H9 (cell line): Measurements from ENCODE around the gene PCDH9. TPM values are rescaled to one million over a fixed set of nuclear protein-coding genes. Genes with fewer than 3 reads are reported as not detected.

ENCODE experiments used
- DNase-seq: peaks from one replicate; pipeline ENCODE4 v3.0.0-alpha.2; 2017
- H2AFZ ChIP-seq: one replicate; pipeline ENCODE4 v1.6.1; 2013; ENCODE audit warnings: mild to moderate bottlenecking, low read length, control low read depth, moderate library complexity
- H2AK5ac ChIP-seq: 2 replicates; pipeline ENCODE4 v1.6.1; 2013; ENCODE audit warnings: low read length, control low read depth, mixed read lengths; ENCODE audit not compliant: insufficient read length
- H2BK120ac ChIP-seq: one replicate; pipeline ENCODE4 v1.6.1; 2013; ENCODE audit warnings: low read depth, mild to moderate bottlenecking, low read length, control low read depth, inconsistent platforms; ENCODE audit not compliant: poor library complexity, severe bottlenecking
- H2BK12ac ChIP-seq: 2 replicates; pipeline ENCODE4 v1.6.1; 2013; ENCODE audit warnings: low read length, control low read depth, mixed read lengths, low read depth; ENCODE audit not compliant: insufficient read length
- H2BK15ac ChIP-seq: 2 replicates; pipeline ENCODE4 v1.6.1; 2013; ENCODE audit warnings: low read depth, low read length, control low read depth
- H2BK20ac ChIP-seq: one replicate; pipeline ENCODE4 v1.6.1; 2013; ENCODE audit warnings: low read depth, mild to moderate bottlenecking, low read length, control low read depth, inconsistent platforms; ENCODE audit not compliant: poor library complexity, severe bottlenecking
- H2BK5ac ChIP-seq: 2 replicates; pipeline ENCODE4 v1.6.1; 2013; ENCODE audit warnings: low read length, control low read depth, mixed read lengths; ENCODE audit not compliant: insufficient read length
- H3K14ac ChIP-seq: 2 replicates; pipeline ENCODE4 v1.6.1; 2013; ENCODE audit warnings: low read length, control low read depth; ENCODE audit not compliant: insufficient read depth
- H3K18ac ChIP-seq: 2 replicates; pipeline ENCODE4 v1.6.1; 2013; ENCODE audit warnings: low read depth, mild to moderate bottlenecking, mixed read lengths, low read length, control low read depth; ENCODE audit not compliant: insufficient read length
- H3K23ac ChIP-seq: 2 replicates; pipeline ENCODE4 v1.6.1; 2013; ENCODE audit warnings: low read length, control low read depth, mixed read lengths, low read depth; ENCODE audit not compliant: insufficient read length
- H3K23me2 ChIP-seq: 2 replicates; pipeline ENCODE4 v1.6.1; 2013; ENCODE audit warnings: low read depth, mild to moderate bottlenecking, mixed read lengths, low read length, control low read depth; ENCODE audit not compliant: insufficient read length, poor library complexity, severe bottlenecking
- H3K27ac ChIP-seq: 2 replicates; pipeline ENCODE4 v1.5.1; 2013; ENCODE audit warnings: low read length, control low read depth, mixed read lengths, low read depth; ENCODE audit not compliant: insufficient read length
- H3K27me3 ChIP-seq: 2 replicates; pipeline ENCODE4 v1.6.1; 2013; ENCODE audit warnings: low read length, control low read depth, inconsistent platforms; ENCODE audit not compliant: insufficient read depth
- H3K4ac ChIP-seq: 2 replicates; pipeline ENCODE4 v1.6.1; 2013; ENCODE audit warnings: low read depth, mild to moderate bottlenecking, control low read depth, inconsistent platforms, low read length, moderate library complexity
- H3K4me1 ChIP-seq: 2 replicates; pipeline ENCODE4 v1.6.1; 2013; ENCODE audit warnings: low read length, control low read depth, inconsistent platforms; ENCODE audit not compliant: insufficient read depth
- H3K4me2 ChIP-seq: 2 replicates; pipeline ENCODE4 v1.6.1; 2013; ENCODE audit warnings: low read length, control low read depth, mixed read lengths; ENCODE audit not compliant: insufficient read length, insufficient read depth
- H3K56ac ChIP-seq: 2 replicates; pipeline ENCODE4 v1.6.1; 2013; ENCODE audit warnings: low read depth, mild to moderate bottlenecking, mixed read lengths, low read length, control low read depth; ENCODE audit not compliant: insufficient read length
- H3K79me1 ChIP-seq: 2 replicates; pipeline ENCODE4 v1.6.1; 2013; ENCODE audit warnings: low read depth, mild to moderate bottlenecking, moderate library complexity, low read length, control low read depth, inconsistent platforms; ENCODE audit not compliant: insufficient read depth, poor library complexity, severe bottlenecking
- H3K79me2 ChIP-seq: 2 replicates; pipeline ENCODE4 v1.6.1; 2013; ENCODE audit warnings: low read length, control low read depth, inconsistent platforms; ENCODE audit not compliant: insufficient read depth
- H3K9ac ChIP-seq: 2 replicates; pipeline ENCODE4 v1.6.1; 2013; ENCODE audit warnings: low read length, control low read depth, mixed read lengths; ENCODE audit not compliant: insufficient read length; ENCODE audit errors: extremely low read depth
- H3K9me3 ChIP-seq: one replicate; pipeline ENCODE4 v1.6.1; 2013; ENCODE audit warnings: low read depth, low read length, inconsistent platforms; ENCODE audit not compliant: control insufficient read depth
- H3T11ph ChIP-seq: one replicate; pipeline ENCODE4 v1.6.1; 2013; ENCODE audit warnings: mild to moderate bottlenecking, low read length, control low read depth, inconsistent platforms
- H4K20me1 ChIP-seq: one replicate; pipeline ENCODE4 v1.6.1; 2013; ENCODE audit not compliant: control insufficient read depth, insufficient read length, insufficient read depth
- H4K5ac ChIP-seq: 2 replicates; pipeline ENCODE4 v1.6.1; 2013; ENCODE audit warnings: low read depth, mild to moderate bottlenecking, mixed read lengths, low read length, control low read depth; ENCODE audit not compliant: insufficient read length
- H4K8ac ChIP-seq: replicated peaks from 2 replicates; pipeline ENCODE4 v1.6.1; 2013; ENCODE audit warnings: low read length, control low read depth, mixed read lengths, low read depth; ENCODE audit not compliant: insufficient read length
- H4K91ac ChIP-seq: 2 replicates; pipeline ENCODE4 v1.6.1; 2013; ENCODE audit warnings: low read depth, mild to moderate bottlenecking, moderate library complexity, mixed read lengths, low read length, control low read depth; ENCODE audit not compliant: insufficient read length
- H3K27ac Mint-ChIP-seq, 3 experiments: 2 replicates in 2 of 3; 3 replicates in 1 of 3; pipeline ENCODE4 v1.8.0; 2020 to 2021; ENCODE audit warnings: mixed read lengths in 3 of 3, mild to moderate bottlenecking in 1 of 3, moderate library complexity in 1 of 3
- H3K27me3 Mint-ChIP-seq: 2 replicates; pipeline ENCODE4 v1.8.0; 2021; ENCODE audit warnings: low read depth, mild to moderate bottlenecking, moderate library complexity, mixed read lengths
- H3K36me3 Mint-ChIP-seq, 3 experiments: 2 replicates in 2 of 3; 3 replicates in 1 of 3; pipeline ENCODE4 v1.8.0; 2020 to 2021; ENCODE audit warnings: low read depth in 3 of 3, mixed read lengths in 3 of 3; ENCODE audit not compliant: insufficient read depth in 1 of 3
- H3K4me1 Mint-ChIP-seq, 2 experiments: 2 replicates each; pipeline ENCODE4 v1.8.0; 2020; ENCODE audit warnings: mixed read lengths in 2 of 2
- H3K4me3 Mint-ChIP-seq, 2 experiments: 2 replicates in 1 of 2; 3 replicates in 1 of 2; pipeline ENCODE4 v1.8.0; 2020 to 2021; ENCODE audit warnings: mild to moderate bottlenecking in 2 of 2, mixed read lengths in 2 of 2, moderate library complexity in 1 of 2
- H3K9me3 Mint-ChIP-seq, 2 experiments: 2 replicates in 1 of 2; 3 replicates in 1 of 2; pipeline ENCODE4 v1.8.0; 2020; ENCODE audit warnings: mild to moderate bottlenecking in 2 of 2, mixed read lengths in 2 of 2, moderate library complexity in 1 of 2
- CTCF ChIP-seq: fragments of 200-600 bp; sonication (generic); conservative IDR thresholded peaks from 3 replicates; pipeline ENCODE4 v1.8.0; 2021; ENCODE audit warnings: antibody characterized with exemption, mild to moderate bottlenecking
- WGBS: extraction: QIAGEN DNeasy Blood & Tissue Kit; methylation state at CpG from one replicate; pipeline ENCODE4 v1.1.7; 2013; ENCODE audit warnings: missing lambda C conversion rate, low lambda C conversion rate, mixed read lengths; ENCODE audit not compliant: insufficient read length; ENCODE audit errors: extremely low coverage; 5-methylcytosine and 5-hydroxymethylcytosine counted together
- total RNA-seq: library from RNA; stranded (reverse); gene quantifications from 2 replicates; pipeline ENCODE4 v1.2.1, GENCODE V29; 2021

The PCDH9 gene
- total RNA-seq, 1 experiment from 2014 or later: 0.11 TPM

- Histone ChIP-seq H3K79me2 (no peaks in the 10 kb centered on the region), H3K18ac (no peak overlapping the region), H3K79me1 (no peaks in the 10 kb centered on the region), H3K9ac (no peak overlapping the region), H4K20me1 (no peaks in the 10 kb centered on the region), H2AK5ac (no peak overlapping the region), H3K56ac (no peak overlapping the region), H4K91ac (no peak overlapping the region), H2BK20ac (no peak overlapping the region), H4K5ac (no peak overlapping the region), H3K27me3 (no peaks in the 10 kb centered on the region), H2BK120ac (no peak overlapping the region), H3T11ph (no peak overlapping the region), H2BK5ac (no peak overlapping the region), H3K14ac (no peak overlapping the region), H3K4me2 (no peak overlapping the region), H3K23me2 (no peaks in the 10 kb centered on the region), H4K8ac (no peak overlapping the region), H2AFZ (no peak overlapping the region), H3K9me3 (no peaks in the 10 kb centered on the region), H3K27ac (no peak overlapping the region), H3K4ac (no peak overlapping the region), H3K4me1 (no peaks in the 10 kb centered on the region), H2BK12ac (no peak overlapping the region), H3K23ac (no peak overlapping the region), H2BK15ac (no peak overlapping the region)
- Mint-ChIP-seq H3K36me3 (no peaks in the 10 kb centered on the region; a peak in 1 of 7 replicates), H3K27ac (no peak overlapping the region; a peak in 1 of 7 replicates), H3K9me3 (no peaks in the 10 kb centered on the region), H3K4me1 (peaks cover 8% of the 10 kb centered on the region in 2 experiments), H3K27me3 (no peaks in the 10 kb centered on the region; the same call in 1 of the 2 replicates), H3K4me3 (no peak overlapping the region)
- DNase-seq: no peak
- TF ChIP-seq CTCF: no peak
- WGBS: no CpG with 5 or more reads among the region's 2 CpGs
Observed at GRCh38 chr13:66577358-66577757, 652.8 kb downstream of the PCDH9 start.
